Activated naive CD8-positive, alpha-beta T cell treated with anti-CD3 and anti-CD28 coated beads for 36 hours (primary cell): ENCODE data around the gene GREB1. TPM values are rescaled to one million over a fixed set of nuclear protein-coding genes. Genes with fewer than 3 reads are reported as not detected.

Experiments used
- total RNA-seq, 2 experiments: library from RNA; stranded (reverse); gene quantifications; one replicate each; pipeline ENCODE4 v1.2.3, GENCODE V29; 2021

GREB1 gene
- total RNA-seq, 2 experiments from 2014 or later: 0.52 to 1.0 TPM

Other genes starting within 250 kb of the GREB1 start
- gene ROCK2, start 189.4 kb upstream of the GREB1 start, total RNA-seq: 10 to 100 TPM; 12.6 to 12.7 TPM
- gene E2F6, start 67.9 kb upstream of the GREB1 start, total RNA-seq: 10 to 100 TPM; 14.1 to 14.4 TPM
- not detected for gene NTSR2, start 136.2 kb downstream of the GREB1 start, total RNA-seq
- 10 to 100 TPM; 24.1 to 25.2 TPM for gene LPIN1, start 212.6 kb downstream of the GREB1 start, total RNA-seq